Left renal cortex interstitium (tissue), 4 donors: Measurements from ENCODE around the gene MICAL1. TPM values are rescaled to one million over a fixed set of nuclear protein-coding genes. Genes with fewer than 3 reads are reported as not detected.
A peak's percentile ranks its signal among the peaks of the same experiment; 100 is the strongest.

Source experiments
- DNase-seq, 4 donors: peaks; one replicate each; pipeline ENCODE4 v3.0.0-alpha.2; 2013; ENCODE audit warnings: low read depth in 4 of 4, low spot score in 2 of 4, missing footprints in 1 of 4
- polyA plus RNA-seq, 4 donors: library from polyadenylated mRNA; unstranded; fragments of 120-200 nt; gene quantifications; one replicate each; pipeline ENCODE4 v1.2.1, GENCODE V29; 2013; ENCODE audit not compliant: insufficient read length in 4 of 4

Gene MICAL1
- polyA plus RNA-seq, 4 donors = 21.3 to 41.1 (median 28.7) TPM

- no peak for DNase-seq
Measured at GRCh38 chr6:109441069-109441816, 14.3 kb downstream of the MICAL1 start.

- DNase-seq = peak in 3 of 4 donors; percentile 85 to 92 (median 86)
Measured at GRCh38 chr6:109440331-109441068, 15.1 kb downstream of the MICAL1 start, which contains the start of the genes PPIL6 and SMPD2. PPIL6 (minus strand) TSS chr6:109440628; CDS start chr6:109440590, 38 bp downstream. SMPD2 (plus strand) TSS chr6:109440724; CDS start chr6:109441122, 398 bp downstream.

- no peak for DNase-seq
Measured at GRCh38 chr6:109436041-109436440, 19.5 kb downstream of the MICAL1 start.

GRCh38 chr6:109434456-109434855, 21.1 kb downstream of the MICAL1 start:
- DNase-seq = no peak

- no peak for DNase-seq
Measured at GRCh38 chr6:109429496-109429895, 26.1 kb downstream of the MICAL1 start.

- peak in 2 of 4 donors; percentile 7 to 19 for DNase-seq
Measured at GRCh38 chr6:109428889-109429477, 26.6 kb downstream of the MICAL1 start.

GRCh38 chr6:109424946-109425345, 30.6 kb downstream of the MICAL1 start:
- DNase-seq = no peak

- DNase-seq = no peak
Measured at GRCh38 chr6:109421184-109421583, 34.4 kb downstream of the MICAL1 start.

GRCh38 chr6:109420751-109421150, 34.8 kb downstream of the MICAL1 start:
- peak in 1 of 4 donors; percentile 31 for DNase-seq

- no peak for DNase-seq
Measured at GRCh38 chr6:109417646-109418045, 37.9 kb downstream of the MICAL1 start.

- no peak for DNase-seq
Measured at GRCh38 chr6:109411034-109411433, 44.5 kb downstream of the MICAL1 start.

GRCh38 chr6:109406196-109406595, 49.4 kb downstream of the MICAL1 start:
- DNase-seq = no peak

- no peak for DNase-seq
Measured at GRCh38 chr6:109397020-109397419, 58.6 kb downstream of the MICAL1 start.

- DNase-seq = no peak
Measured at GRCh38 chr6:109396046-109396718, 59.4 kb downstream of the MICAL1 start.

Other genes starting within 250 kb of the MICAL1 start
- gene CD164, start 73.3 kb downstream of the MICAL1 start, polyA plus RNA-seq = 100 to 1,000 TPM; 460 to 551 (median 515) TPM
- 10 to 100 TPM; 15.4 to 18.8 (median 18.4) TPM for gene PPIL6, start 15.1 kb downstream of the MICAL1 start, polyA plus RNA-seq
- 10 to 100 TPM; 12.3 to 16.3 (median 14.5) TPM for gene SMPD2, start 15.0 kb downstream of the MICAL1 start, polyA plus RNA-seq
- gene ZBTB24, start 27.4 kb upstream of the MICAL1 start, polyA plus RNA-seq = 10 to 100 TPM; 13.6 to 15.7 (median 14.2) TPM
- gene AK9, start 235.4 kb upstream of the MICAL1 start, polyA plus RNA-seq = 10 to 100 TPM in 3 of 4 donors, 1 to 10 TPM in 1; 8.8 to 15.8 (median 14.2) TPM
- 10 to 100 TPM; 21.6 to 27.4 (median 23.3) TPM for gene FIG4, start 235.5 kb upstream of the MICAL1 start, polyA plus RNA-seq